Right lobe of liver (tissue), 6 donors: ENCODE measurements around the gene PNPLA4. TPM values are rescaled to one million over a fixed set of nuclear protein-coding genes. Genes with fewer than 3 reads are reported as not detected.
A peak's percentile ranks its signal among the peaks of the same experiment; 100 is the strongest.

Source experiments
- ATAC-seq, 4 donors: fragments of 200-7000 bp; cut with Tn5 transposase; one replicate each; pipeline ENCODE4 v1.9.1; 2020; ENCODE audit warnings: mild to moderate bottlenecking in 4 of 4, moderate library complexity in 4 of 4
- DNase-seq, 3 donors: peaks; one replicate each; pipeline ENCODE4 v3.0.0-alpha.2; 2020
- H3K27ac ChIP-seq, 3 donors: fragments of 200-600 bp; one replicate each; pipeline ENCODE4 v1.8.0; 2022
- H3K27me3 ChIP-seq, 2 donors: fragments of 200-600 bp; one replicate each; pipeline ENCODE4 v1.8.0; 2022
- H3K36me3 ChIP-seq, 4 donors: fragments of 200-600 bp; sonication (generic) in 1 of 4; one replicate each; pipeline versions ENCODE4 v1.5.1 to v1.8.0; 2017 to 2022; ENCODE audit warnings: control low read depth in 1 of 4
- H3K4me1 ChIP-seq, 4 donors: fragments of 200-600 bp; sonication (generic) in 1 of 4; one replicate each; pipeline versions ENCODE4 v1.5.1 to v1.8.0; 2017 to 2022; ENCODE audit warnings: control low read depth in 1 of 4
- H3K4me3 ChIP-seq, 3 donors: fragments of 200-600 bp; one replicate each; pipeline ENCODE4 v1.8.0; 2022
- H3K9me3 ChIP-seq, 4 donors: fragments of 200-600 bp; sonication (generic) in 1 of 4; one replicate each; pipeline versions ENCODE4 v1.5.1 to v1.8.0; 2017 to 2022; ENCODE audit warnings: control low read depth in 1 of 4
- CTCF ChIP-seq, 4 donors: fragments of 200-600 bp in 3 of 4; fragments of 450-650 bp in 1 of 4; IDR thresholded peaks; one replicate each; pipeline versions ENCODE4 v1.5.1 to v1.8.0; 2016 to 2022; ENCODE audit warnings: antibody characterized with exemption in 4 of 4, mild to moderate bottlenecking in 2 of 4
- POLR2A ChIP-seq: fragments of 450-650 bp; IDR thresholded peaks from one replicate; pipeline ENCODE4 v1.6.1; 2017; ENCODE audit warnings: antibody characterized with exemption, mild to moderate bottlenecking
- WGBS: methylation state at CpG from one replicate; pipeline ENCODE4 v1.1.6; 2018; ENCODE audit warnings: low coverage, low lambda C conversion rate; ENCODE audit not compliant: insufficient coverage; ENCODE audit errors: missing lambda C conversion rate; 5-methylcytosine and 5-hydroxymethylcytosine counted together
- intact Hi-C, 2 donors: fragments of 100-400 bp; cut with DNase I; formaldehyde crosslinking; loops; one replicate each; pipeline versions ENCODE4 v1.11.2 to v1.14.1; 2022
- total RNA-seq, 6 experiments: library from RNA; depleted of rRNA in 2 of 6; stranded (reverse); fragments of >200 nt in 2 of 6; fragmentation: NEBNext Ultra II Directional in 3 of 6; extraction: Animal tissue kit (Norgen Biotek cat#: 25700) in 3 of 6; gene quantifications; one replicate each; pipeline versions ENCODE4 v1.1.0 to v1.2.4, GENCODE V29; 2016 to 2023
- donor health status: DM: no; HTN: yes; CAD: no.
- donor health status: DM: no; HTN: no; CAD: no.
- donor health status: DM: no; HTN: no; CAD: no.
- donor health status: DM: no; HTN: yes; CAD: no.
- donor health status: DM: no; HTN: yes; CAD: no.

PNPLA4 gene
- total RNA-seq, 6 experiments from 2014 or later = 14.4 to 48.7 (median 26.2) TPM

- Histone ChIP-seq H3K27ac (peak overlapping the region; percentile 74 to 84 (median 81)), H3K27me3 (no peaks in the 10 kb centered on the region), H3K4me3 (peak overlapping the region; percentile 51 to 81 (median 68)), H3K36me3 (no peaks in the 10 kb centered on the region), H3K9me3 (no peaks in the 10 kb centered on the region), H3K4me1 (peaks cover 0 to 24% (median 3%) of the 10 kb centered on the region in 4 donors)
- peak in 1 of 4 donors; percentile 6 for ATAC-seq
- DNase-seq = no peak
- WGBS = 62% methylated on average over 5 of the region's 5 CpGs
- no peak for TF ChIP-seq POLR2A
- TF ChIP-seq CTCF (IDR thresholded peaks at IDR 0.05) = no peak
- intact Hi-C loops = no loop called here
Measured at GRCh38 chrX:7926501-7926900, 712 bp downstream of the PNPLA4 start.

- ATAC-seq (peak; percentile 42 to 49 (median 46)), DNase-seq (peak; percentile 50 to 56 (median 55))
- Histone ChIP-seq H3K27me3 (no peaks in the 10 kb centered on the region), H3K4me3 (peak overlapping the region in 1 of 3 donors; percentile 68), H3K4me1 (peaks cover 0 to 26% (median 3%) of the 10 kb centered on the region in 4 donors), H3K27ac (peak overlapping the region in 1 of 3 donors; percentile 81), H3K36me3 (peaks cover 0 to under 1% (median 0%) of the 10 kb centered on the region in 4 donors), H3K9me3 (no peaks in the 10 kb centered on the region)
- intact Hi-C loops = no loop called here
- WGBS = 12% methylated on average over 9 of the region's 9 CpGs
- TF ChIP-seq POLR2A (no peak), CTCF (IDR thresholded peaks at IDR 0.05) (peak; percentile 68 to 88 (median 84))
Measured at GRCh38 chrX:7925867-7926472, 1.2 kb downstream of the PNPLA4 start.

GRCh38 chrX:7921750-7922149 is 5.5 kb downstream of the PNPLA4 start:
- Histone ChIP-seq H3K9me3 (no peaks in the 10 kb centered on the region), H3K4me1 (peaks cover 0 to 25% (median 3%) of the 10 kb centered on the region in 4 donors), H3K36me3 (peaks cover 0 to 15% (median 0%) of the 10 kb centered on the region in 4 donors), H3K27ac (no peak overlapping the region), H3K4me3 (no peak overlapping the region), H3K27me3 (no peaks in the 10 kb centered on the region)
- intact Hi-C loops = no loop called here
- no peak for TF ChIP-seq POLR2A
- TF ChIP-seq CTCF (IDR thresholded peaks at IDR 0.05) = no peak
- DNase-seq = no peak
- 30% methylated on average over 12 of the region's 12 CpGs for WGBS
- ATAC-seq = peak; percentile 47 to 78 (median 54)

- DNase-seq = no peak
- Histone ChIP-seq H3K4me1 (no peaks in the 10 kb centered on the region), H3K9me3 (no peaks in the 10 kb centered on the region), H3K27ac (no peak overlapping the region), H3K4me3 (no peak overlapping the region), H3K36me3 (peaks cover 0 to 15% (median 0%) of the 10 kb centered on the region in 4 donors), H3K27me3 (no peaks in the 10 kb centered on the region)
- TF ChIP-seq CTCF (IDR thresholded peaks at IDR 0.05) = no peak
- no peak for TF ChIP-seq POLR2A
- 97% methylated on average over 3 of the region's 5 CpGs for WGBS
- intact Hi-C loops = no loop called here
- no peak for ATAC-seq
Measured at GRCh38 chrX:7908821-7909220, 18.4 kb downstream of the PNPLA4 start.
